Measurements from ENCODE around the gene ITGB4. TPM values are rescaled to one million over a fixed set of nuclear protein-coding genes. Genes with fewer than 3 reads are reported as not detected.

The ITGB4 gene
- total and polyA plus RNA-seq, 2 experiments from 2014 or later, result 6.1 to 9.7 TPM

DNA sequence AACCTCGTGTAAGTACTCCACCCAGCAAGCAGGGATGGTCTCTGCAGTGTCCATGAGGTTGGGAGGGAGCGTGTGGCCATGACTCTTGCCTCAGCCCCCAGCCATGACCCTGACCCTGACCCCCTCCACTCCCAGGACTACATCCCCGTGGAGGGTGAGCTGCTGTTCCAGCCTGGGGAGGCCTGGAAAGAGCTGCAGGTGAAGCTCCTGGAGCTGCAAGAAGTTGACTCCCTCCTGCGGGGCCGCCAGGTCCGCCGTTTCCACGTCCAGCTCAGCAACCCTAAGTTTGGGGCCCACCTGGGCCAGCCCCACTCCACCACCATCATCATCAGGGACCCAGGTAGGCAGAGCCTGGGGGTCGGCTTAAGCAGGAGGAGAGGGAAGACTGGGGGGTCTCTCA is 27.4 kb downstream of the ITGB4 start:
- H3K79me2 ChIP-seq (replicated peaks; ENCODE audit: insufficient read depth), result no peaks in the 10 kb centered on the region
- Mint-ChIP-seq H3K9me3 (no peaks in the 10 kb centered on the region), H3K27me3 (ENCODE audit: insufficient read depth, low read depth, poor library complexity) (peaks cover 17% of the 10 kb centered on the region), H3K27ac (no peak overlapping the region), H3K4me3 (no peak overlapping the region), H3K36me3 (ENCODE audit: low read depth) (no peaks in the 10 kb centered on the region), H3K4me1 (no peaks in the 10 kb centered on the region)
- ATAC-seq (no peak), DNase-seq (ENCODE audit: low spot score) (no peak)
- TF ChIP-seq ZNF331 (CRISPR knock-in tag; IDR thresholded peaks at IDR 0.05; ENCODE audit: low read depth) (no peak), EZH2 (IDR thresholded peaks at IDR 0.05; ENCODE audit: low read depth, unreplicated experiment) (no peak), CREB1 (CRISPR knock-in tag; IDR thresholded peaks at IDR 0.05; ENCODE audit: low read depth) (no peak), POLR2AphosphoS5 (IDR thresholded peaks at IDR 0.05; ENCODE audit: low read depth) (no peak), STAT1 (IDR thresholded peaks at IDR 0.05; ENCODE audit: unreplicated experiment) (no peak), ETS1 (IDR thresholded peaks at IDR 0.05) (no peak), ZNF114 (CRISPR knock-in tag; IDR thresholded peaks at IDR 0.05) (no peak), EZH2phosphoT487 (IDR thresholded peaks at IDR 0.05; ENCODE audit: unreplicated experiment) (no peak), NANOG (IDR thresholded peaks at IDR 0.05; ENCODE audit: borderline replicate concordance) (no peak), JUNB (IDR thresholded peaks at IDR 0.05; ENCODE audit: unreplicated experiment) (no peak), REST (IDR thresholded peaks at IDR 0.05; ENCODE audit: unreplicated experiment) (no peak), ZNF462 (CRISPR knock-in tag; IDR thresholded peaks at IDR 0.05) (no peak)
- TF ChIP-seq, protein P1, sequence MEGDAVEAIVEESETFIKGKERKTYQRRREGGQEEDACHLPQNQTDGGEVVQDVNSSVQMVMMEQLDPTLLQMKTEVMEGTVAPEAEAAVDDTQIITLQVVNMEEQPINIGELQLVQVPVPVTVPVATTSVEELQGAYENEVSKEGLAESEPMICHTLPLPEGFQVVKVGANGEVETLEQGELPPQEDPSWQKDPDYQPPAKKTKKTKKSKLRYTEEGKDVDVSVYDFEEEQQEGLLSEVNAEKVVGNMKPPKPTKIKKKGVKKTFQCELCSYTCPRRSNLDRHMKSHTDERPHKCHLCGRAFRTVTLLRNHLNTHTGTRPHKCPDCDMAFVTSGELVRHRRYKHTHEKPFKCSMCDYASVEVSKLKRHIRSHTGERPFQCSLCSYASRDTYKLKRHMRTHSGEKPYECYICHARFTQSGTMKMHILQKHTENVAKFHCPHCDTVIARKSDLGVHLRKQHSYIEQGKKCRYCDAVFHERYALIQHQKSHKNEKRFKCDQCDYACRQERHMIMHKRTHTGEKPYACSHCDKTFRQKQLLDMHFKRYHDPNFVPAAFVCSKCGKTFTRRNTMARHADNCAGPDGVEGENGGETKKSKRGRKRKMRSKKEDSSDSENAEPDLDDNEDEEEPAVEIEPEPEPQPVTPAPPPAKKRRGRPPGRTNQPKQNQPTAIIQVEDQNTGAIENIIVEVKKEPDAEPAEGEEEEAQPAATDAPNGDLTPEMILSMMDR (conservative IDR thresholded peaks at IDR 0.05; ENCODE audit: low read depth in 2 of 2), result no peak
- no peaks in the 10 kb centered on the region for H3K4me1 ChIP-seq (ENCODE audit: insufficient read depth)
- H3K9me2 ChIP-seq (ENCODE audit: insufficient read depth), result no peaks in the 10 kb centered on the region
- H3K4me2 ChIP-seq, result no peak overlapping the region
- no peak overlapping the region for H2AFZ ChIP-seq
- no peaks in the 10 kb centered on the region for H3K36me3 ChIP-seq (ENCODE audit: insufficient read depth)
- H3K27me3 ChIP-seq (ENCODE audit: insufficient read depth), result no peaks in the 10 kb centered on the region
- no peak overlapping the region for H3K27ac ChIP-seq (ENCODE audit: low read depth)
- H3K4me3 ChIP-seq, result no peak overlapping the region
- H3F3A ChIP-seq (replicated peaks; ENCODE audit: low read depth), result peaks cover 7% of the 10 kb centered on the region; the same call in 1 of the 2 replicates
- H4K20me1 ChIP-seq (replicated peaks; ENCODE audit: insufficient read depth), result no peaks in the 10 kb centered on the region

Data from GM23338 (cell line).